Measurements from ENCODE around the gene STXBP5. TPM values are rescaled to one million over a fixed set of nuclear protein-coding genes. Genes with fewer than 3 reads are reported as not detected.

The STXBP5 gene
- total RNA-seq, 2 donors from 2014 or later, result 9.9 to 13.6 TPM

DNA sequence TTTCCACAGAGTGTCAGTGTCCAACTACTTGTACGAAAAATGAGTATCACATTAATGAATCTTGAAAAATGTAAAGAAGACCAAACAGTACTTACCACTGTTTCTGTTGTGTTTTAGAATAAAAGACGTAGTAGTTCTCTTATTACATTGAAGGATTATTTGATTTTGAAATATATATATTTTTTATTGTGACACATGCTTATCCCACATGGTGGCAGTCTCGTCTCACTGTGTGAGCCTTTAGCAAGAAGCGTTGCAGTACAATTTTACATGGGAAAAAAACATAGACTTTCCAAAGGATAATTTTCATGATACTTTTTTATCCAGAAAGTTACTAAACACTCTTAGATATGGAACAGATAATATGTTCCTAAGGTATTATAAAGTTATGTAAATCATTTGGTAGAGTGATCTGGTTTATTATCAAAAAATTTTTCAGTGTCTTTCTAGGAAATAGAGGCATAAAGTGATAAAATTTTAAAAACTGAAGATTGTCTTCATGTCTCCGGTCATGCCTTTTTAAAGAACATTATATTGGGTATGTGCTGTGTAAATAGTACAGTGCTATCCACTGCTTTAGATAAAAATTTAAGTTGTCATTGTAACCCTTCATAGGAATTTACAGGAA lies 186.8 kb downstream of the STXBP5 start:
- Histone ChIP-seq H3K4me3 (no peak overlapping the region), H3K4me1 (no peaks in the 10 kb centered on the region), H3K27me3 (no peaks in the 10 kb centered on the region), H3K9me3 (no peaks in the 10 kb centered on the region), H3K27ac (no peak overlapping the region), H3K36me3 (no peaks in the 10 kb centered on the region)
- no peak for DNase-seq (ENCODE audit: low spot score)
- TF ChIP-seq, protein P1, sequence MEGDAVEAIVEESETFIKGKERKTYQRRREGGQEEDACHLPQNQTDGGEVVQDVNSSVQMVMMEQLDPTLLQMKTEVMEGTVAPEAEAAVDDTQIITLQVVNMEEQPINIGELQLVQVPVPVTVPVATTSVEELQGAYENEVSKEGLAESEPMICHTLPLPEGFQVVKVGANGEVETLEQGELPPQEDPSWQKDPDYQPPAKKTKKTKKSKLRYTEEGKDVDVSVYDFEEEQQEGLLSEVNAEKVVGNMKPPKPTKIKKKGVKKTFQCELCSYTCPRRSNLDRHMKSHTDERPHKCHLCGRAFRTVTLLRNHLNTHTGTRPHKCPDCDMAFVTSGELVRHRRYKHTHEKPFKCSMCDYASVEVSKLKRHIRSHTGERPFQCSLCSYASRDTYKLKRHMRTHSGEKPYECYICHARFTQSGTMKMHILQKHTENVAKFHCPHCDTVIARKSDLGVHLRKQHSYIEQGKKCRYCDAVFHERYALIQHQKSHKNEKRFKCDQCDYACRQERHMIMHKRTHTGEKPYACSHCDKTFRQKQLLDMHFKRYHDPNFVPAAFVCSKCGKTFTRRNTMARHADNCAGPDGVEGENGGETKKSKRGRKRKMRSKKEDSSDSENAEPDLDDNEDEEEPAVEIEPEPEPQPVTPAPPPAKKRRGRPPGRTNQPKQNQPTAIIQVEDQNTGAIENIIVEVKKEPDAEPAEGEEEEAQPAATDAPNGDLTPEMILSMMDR (IDR thresholded peaks at IDR 0.05), result peak in 1 of 2 donors; percentile 57

- Histone ChIP-seq H3K36me3 (no peaks in the 10 kb centered on the region), H3K4me1 (no peaks in the 10 kb centered on the region), H3K27me3 (no peaks in the 10 kb centered on the region), H3K27ac (no peak overlapping the region), H3K4me3 (no peak overlapping the region), H3K9me3 (no peaks in the 10 kb centered on the region)
- TF ChIP-seq, protein P1 (IDR thresholded peaks at IDR 0.05), result no peak
- no peak for DNase-seq (ENCODE audit: low spot score)
Measured at GRCh38 chr6:147392917-147393625, 188.9 kb downstream of the STXBP5 start.

DNA sequence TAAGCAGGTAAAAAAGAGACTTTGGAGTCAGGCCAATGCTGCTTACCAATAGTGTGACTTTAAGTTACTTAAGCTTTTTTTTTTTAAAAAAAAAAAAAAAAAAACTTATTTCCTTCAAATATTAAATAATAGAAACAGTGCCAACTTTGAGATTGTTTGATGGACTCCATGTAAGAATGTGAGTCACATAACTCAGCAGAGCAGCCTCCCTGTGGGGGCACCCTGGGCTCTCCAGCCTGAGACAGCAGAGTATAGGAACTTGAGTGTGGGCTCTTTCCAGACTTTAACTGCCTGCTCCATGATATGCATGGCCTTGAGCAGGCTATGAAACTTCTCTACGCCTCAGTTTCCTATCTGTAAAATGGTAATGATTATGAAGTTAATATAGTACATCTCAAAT lies 190.9 kb downstream of the STXBP5 start:
- no peaks in the 10 kb centered on the region for H3K4me1 ChIP-seq
- no peak overlapping the region for H3K4me3 ChIP-seq
- TF ChIP-seq, protein P1 (IDR thresholded peaks at IDR 0.05), result no peak
- H3K9me3 ChIP-seq, result no peaks in the 10 kb centered on the region
- H3K27me3 ChIP-seq, result no peaks in the 10 kb centered on the region
- H3K36me3 ChIP-seq, result no peaks in the 10 kb centered on the region
- DNase-seq (ENCODE audit: low spot score), result no peak
- H3K27ac ChIP-seq, result no peak overlapping the region

GRCh38 chr6:147397306-147397705 lies 193.1 kb downstream of the STXBP5 start:
- no peak overlapping the region for H3K4me3 ChIP-seq
- H3K4me1 ChIP-seq, result no peaks in the 10 kb centered on the region
- TF ChIP-seq, protein P1 (IDR thresholded peaks at IDR 0.05), result no peak
- DNase-seq (ENCODE audit: low spot score), result no peak
- no peaks in the 10 kb centered on the region for H3K9me3 ChIP-seq
- no peak overlapping the region for H3K27ac ChIP-seq
- no peaks in the 10 kb centered on the region for H3K27me3 ChIP-seq
- H3K36me3 ChIP-seq, result no peaks in the 10 kb centered on the region

DNA sequence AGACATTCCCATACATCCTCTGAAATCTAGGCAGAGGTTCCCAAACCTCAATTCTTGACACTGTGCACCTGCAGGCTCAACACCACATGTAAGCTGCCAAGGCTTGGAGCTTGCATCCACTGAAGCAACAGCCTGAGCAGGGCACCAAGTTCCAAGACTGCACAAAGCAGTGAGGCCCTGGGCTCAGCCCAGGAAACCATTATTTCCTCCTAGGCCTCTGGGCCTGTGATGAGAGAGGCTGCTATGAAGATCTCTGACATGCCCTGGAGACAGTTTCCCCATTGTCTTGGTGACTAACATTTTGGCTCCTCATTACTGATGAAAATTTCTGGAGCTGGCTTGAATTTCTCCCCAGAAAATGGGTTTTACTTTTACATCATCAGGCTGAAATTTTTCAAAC lies 196.8 kb downstream of the STXBP5 start:
- H3K4me1 ChIP-seq, result no peaks in the 10 kb centered on the region
- TF ChIP-seq, protein P1 (IDR thresholded peaks at IDR 0.05), result no peak
- no peaks in the 10 kb centered on the region for H3K36me3 ChIP-seq
- H3K9me3 ChIP-seq, result no peaks in the 10 kb centered on the region
- no peak overlapping the region for H3K4me3 ChIP-seq
- DNase-seq (ENCODE audit: low spot score), result no peak
- no peaks in the 10 kb centered on the region for H3K27me3 ChIP-seq
- no peak overlapping the region for H3K27ac ChIP-seq
